ENCODE measurements around the gene TMED10. TPM values are rescaled to one million over a fixed set of nuclear protein-coding genes. Genes with fewer than 3 reads are reported as not detected.
A peak's percentile ranks its signal among the peaks of the same experiment; 100 is the strongest.

TMED10 gene
- total and polyA plus RNA-seq, 2 of the 13 experiments (the other 11 are each of a cell fraction or from before 2014, with no cell fraction given): 311 to 377 TPM

DNA sequence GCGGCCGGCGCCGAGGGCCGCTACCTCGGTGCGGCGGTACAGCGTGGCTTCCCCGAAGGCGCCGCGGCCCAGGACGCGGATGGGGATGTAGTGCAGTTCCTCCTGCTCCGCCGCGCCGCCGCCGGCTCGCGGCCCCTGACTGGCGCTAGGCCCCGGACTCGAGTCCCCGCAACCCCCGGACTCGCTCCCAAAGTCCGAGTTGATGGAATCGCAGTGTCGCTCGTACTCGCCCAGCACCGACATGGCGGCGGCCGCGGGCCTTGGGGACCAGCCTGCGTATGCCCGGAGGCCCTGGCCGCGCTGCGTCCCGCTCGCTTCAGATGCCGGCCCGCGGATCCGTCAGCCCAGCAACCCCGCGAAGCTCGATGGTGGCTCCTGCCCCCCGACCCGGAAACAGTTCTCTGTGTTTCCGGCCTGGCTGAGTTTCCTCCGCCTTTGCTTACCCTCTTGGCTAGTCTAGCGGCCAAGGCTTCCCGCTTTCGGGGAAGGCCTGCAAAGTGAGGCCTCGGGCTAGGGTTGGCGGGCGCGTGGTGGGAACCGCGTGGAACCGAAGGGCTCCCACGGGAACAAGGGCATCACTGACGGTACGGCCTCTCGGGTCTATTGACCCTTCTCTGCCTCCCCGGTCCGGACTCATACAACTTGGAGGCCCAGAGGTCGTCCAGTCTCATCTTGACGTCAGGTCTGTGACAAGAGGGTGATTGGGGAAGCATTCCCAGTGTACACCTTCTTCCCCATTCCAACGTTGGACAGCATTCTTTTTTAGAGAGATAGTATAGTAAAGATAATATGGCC lies 49.5 kb downstream of the TMED10 start, which contains the start of gene NEK9 (continued):
- TF ChIP-seq BCL3 (CRISPR knock-in tag; IDR thresholded peaks at IDR 0.05): peak; percentile 36; the same call in 1 of the 2 replicates
- TF ChIP-seq, protein P1, sequence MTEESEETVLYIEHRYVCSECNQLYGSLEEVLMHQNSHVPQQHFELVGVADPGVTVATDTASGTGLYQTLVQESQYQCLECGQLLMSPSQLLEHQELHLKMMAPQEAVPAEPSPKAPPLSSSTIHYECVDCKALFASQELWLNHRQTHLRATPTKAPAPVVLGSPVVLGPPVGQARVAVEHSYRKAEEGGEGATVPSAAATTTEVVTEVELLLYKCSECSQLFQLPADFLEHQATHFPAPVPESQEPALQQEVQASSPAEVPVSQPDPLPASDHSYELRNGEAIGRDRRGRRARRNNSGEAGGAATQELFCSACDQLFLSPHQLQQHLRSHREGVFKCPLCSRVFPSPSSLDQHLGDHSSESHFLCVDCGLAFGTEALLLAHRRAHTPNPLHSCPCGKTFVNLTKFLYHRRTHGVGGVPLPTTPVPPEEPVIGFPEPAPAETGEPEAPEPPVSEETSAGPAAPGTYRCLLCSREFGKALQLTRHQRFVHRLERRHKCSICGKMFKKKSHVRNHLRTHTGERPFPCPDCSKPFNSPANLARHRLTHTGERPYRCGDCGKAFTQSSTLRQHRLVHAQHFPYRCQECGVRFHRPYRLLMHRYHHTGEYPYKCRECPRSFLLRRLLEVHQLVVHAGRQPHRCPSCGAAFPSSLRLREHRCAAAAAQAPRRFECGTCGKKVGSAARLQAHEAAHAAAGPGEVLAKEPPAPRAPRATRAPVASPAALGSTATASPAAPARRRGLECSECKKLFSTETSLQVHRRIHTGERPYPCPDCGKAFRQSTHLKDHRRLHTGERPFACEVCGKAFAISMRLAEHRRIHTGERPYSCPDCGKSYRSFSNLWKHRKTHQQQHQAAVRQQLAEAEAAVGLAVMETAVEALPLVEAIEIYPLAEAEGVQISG (CRISPR knock-in tag; IDR thresholded peaks at IDR 0.05): peak; percentile 97
- TF ChIP-seq NFYC (CRISPR knock-in tag; IDR thresholded peaks at IDR 0.05): peak; percentile 46; the same call in 1 of the 2 replicates
- TF ChIP-seq GATAD1 (CRISPR knock-in tag; IDR thresholded peaks at IDR 0.05): peak; percentile 92
- TF ChIP-seq, protein P2, sequence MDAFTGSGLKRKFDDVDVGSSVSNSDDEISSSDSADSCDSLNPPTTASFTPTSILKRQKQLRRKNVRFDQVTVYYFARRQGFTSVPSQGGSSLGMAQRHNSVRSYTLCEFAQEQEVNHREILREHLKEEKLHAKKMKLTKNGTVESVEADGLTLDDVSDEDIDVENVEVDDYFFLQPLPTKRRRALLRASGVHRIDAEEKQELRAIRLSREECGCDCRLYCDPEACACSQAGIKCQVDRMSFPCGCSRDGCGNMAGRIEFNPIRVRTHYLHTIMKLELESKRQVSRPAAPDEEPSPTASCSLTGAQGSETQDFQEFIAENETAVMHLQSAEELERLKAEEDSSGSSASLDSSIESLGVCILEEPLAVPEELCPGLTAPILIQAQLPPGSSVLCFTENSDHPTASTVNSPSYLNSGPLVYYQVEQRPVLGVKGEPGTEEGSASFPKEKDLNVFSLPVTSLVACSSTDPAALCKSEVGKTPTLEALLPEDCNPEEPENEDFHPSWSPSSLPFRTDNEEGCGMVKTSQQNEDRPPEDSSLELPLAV (CRISPR knock-in tag; conservative IDR thresholded peaks at IDR 0.05; ENCODE audit: low read depth): no peak
- TF ChIP-seq, protein P3, sequence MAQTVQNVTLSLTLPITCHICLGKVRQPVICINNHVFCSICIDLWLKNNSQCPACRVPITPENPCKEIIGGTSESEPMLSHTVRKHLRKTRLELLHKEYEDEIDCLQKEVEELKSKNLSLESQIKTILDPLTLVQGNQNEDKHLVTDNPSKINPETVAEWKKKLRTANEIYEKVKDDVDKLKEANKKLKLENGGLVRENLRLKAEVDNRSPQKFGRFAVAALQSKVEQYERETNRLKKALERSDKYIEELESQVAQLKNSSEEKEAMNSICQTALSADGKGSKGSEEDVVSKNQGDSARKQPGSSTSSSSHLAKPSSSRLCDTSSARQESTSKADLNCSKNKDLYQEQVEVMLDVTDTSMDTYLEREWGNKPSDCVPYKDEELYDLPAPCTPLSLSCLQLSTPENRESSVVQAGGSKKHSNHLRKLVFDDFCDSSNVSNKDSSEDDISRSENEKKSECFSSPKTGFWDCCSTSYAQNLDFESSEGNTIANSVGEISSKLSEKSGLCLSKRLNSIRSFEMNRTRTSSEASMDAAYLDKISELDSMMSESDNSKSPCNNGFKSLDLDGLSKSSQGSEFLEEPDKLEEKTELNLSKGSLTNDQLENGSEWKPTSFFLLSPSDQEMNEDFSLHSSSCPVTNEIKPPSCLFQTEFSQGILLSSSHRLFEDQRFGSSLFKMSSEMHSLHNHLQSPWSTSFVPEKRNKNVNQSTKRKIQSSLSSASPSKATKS (CRISPR knock-in tag; IDR thresholded peaks at IDR 0.05): peak; percentile 39; the same call in 1 of the 2 replicates
- no peak; the same call in 1 of the 2 replicates for TF ChIP-seq SIN3B (IDR thresholded peaks at IDR 0.05; ENCODE audit: low read length)
- TF ChIP-seq TEAD3 (CRISPR knock-in tag; optimal IDR thresholded peaks at IDR 0.05; ENCODE audit: borderline replicate concordance): no peak
- TF ChIP-seq, protein P4, sequence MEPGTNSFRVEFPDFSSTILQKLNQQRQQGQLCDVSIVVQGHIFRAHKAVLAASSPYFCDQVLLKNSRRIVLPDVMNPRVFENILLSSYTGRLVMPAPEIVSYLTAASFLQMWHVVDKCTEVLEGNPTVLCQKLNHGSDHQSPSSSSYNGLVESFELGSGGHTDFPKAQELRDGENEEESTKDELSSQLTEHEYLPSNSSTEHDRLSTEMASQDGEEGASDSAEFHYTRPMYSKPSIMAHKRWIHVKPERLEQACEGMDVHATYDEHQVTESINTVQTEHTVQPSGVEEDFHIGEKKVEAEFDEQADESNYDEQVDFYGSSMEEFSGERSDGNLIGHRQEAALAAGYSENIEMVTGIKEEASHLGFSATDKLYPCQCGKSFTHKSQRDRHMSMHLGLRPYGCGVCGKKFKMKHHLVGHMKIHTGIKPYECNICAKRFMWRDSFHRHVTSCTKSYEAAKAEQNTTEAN (CRISPR knock-in tag; conservative IDR thresholded peaks at IDR 0.05): no peak; the same call in 1 of the 2 replicates
- peak; percentile 74; the same call in 1 of the 2 replicates for TF ChIP-seq CHCHD3 (CRISPR knock-in tag; IDR thresholded peaks at IDR 0.05)
- peak; percentile 77; the same call in 1 of the 2 replicates for TF ChIP-seq ZNF414 (CRISPR knock-in tag; IDR thresholded peaks at IDR 0.05)
- no peak for TF ChIP-seq ZNF337 (CRISPR knock-in tag; IDR thresholded peaks at IDR 0.05; ENCODE audit: borderline replicate concordance, low read depth)
- no peak for TF ChIP-seq CCAR2 (optimal IDR thresholded peaks at IDR 0.05; ENCODE audit: low read depth, low read length)
- no peak for TF ChIP-seq DBP (CRISPR knock-in tag; IDR thresholded peaks at IDR 0.05; ENCODE audit: not compliant biosample characterization)
- peak; percentile 78; the same call in 1 of the 2 replicates for TF ChIP-seq REL (CRISPR knock-in tag; conservative IDR thresholded peaks at IDR 0.05)
- TF ChIP-seq ZNF652 (CRISPR knock-in tag; IDR thresholded peaks at IDR 0.05; ENCODE audit: borderline replicate concordance, low read depth): no peak
- TF ChIP-seq ZNF180 (CRISPR knock-in tag; IDR thresholded peaks at IDR 0.05; ENCODE audit: borderline replicate concordance, low read depth): no peak
